RPMI7951 (cell line): ENCODE data around the gene HOXD10. TPM values are rescaled to one million over a fixed set of nuclear protein-coding genes. Genes with fewer than 3 reads are reported as not detected.
A peak's percentile ranks its signal among the peaks of the same experiment; 100 is the strongest.

Source experiments
- DNase-seq: peaks from one replicate; pipeline ENCODE4 v3.0.0-alpha.2; 2012; ENCODE audit warnings: low read depth
- total RNA-seq: library from RNA; depleted of rRNA; stranded (reverse); fragments of >200 nt; shearing (Covaris generic); gene quantifications from 2 replicates; pipeline ENCODE4 v1.2.3, GENCODE V29; 2014

HOXD10 gene
- total RNA-seq, 1 experiment from 2014 or later, result not detected

DNA sequence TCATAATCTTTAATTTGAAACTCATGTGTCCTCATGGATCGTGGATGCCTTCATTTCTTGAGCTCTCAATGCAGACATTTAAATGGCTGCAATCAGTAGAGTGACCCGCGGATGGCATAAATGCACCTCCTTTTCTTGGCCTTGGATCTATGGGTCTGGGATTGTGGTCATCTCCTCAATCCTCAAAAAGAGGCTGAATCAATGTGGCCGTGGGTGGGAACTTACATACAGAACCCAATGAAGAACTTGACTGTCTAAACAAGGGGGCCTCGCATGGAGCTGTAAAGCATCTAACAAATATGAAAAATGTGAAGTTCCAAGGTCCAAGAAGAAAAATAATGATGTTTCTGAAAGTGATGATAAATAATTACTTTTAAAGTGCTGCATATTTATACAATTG is 21.2 kb upstream of the HOXD10 start:
- no peak for DNase-seq

- DNase-seq, result peak; percentile 69
These were observed 20.2 kb upstream of the HOXD10 start for GRCh38 chr2:176096243-176096985.

DNA sequence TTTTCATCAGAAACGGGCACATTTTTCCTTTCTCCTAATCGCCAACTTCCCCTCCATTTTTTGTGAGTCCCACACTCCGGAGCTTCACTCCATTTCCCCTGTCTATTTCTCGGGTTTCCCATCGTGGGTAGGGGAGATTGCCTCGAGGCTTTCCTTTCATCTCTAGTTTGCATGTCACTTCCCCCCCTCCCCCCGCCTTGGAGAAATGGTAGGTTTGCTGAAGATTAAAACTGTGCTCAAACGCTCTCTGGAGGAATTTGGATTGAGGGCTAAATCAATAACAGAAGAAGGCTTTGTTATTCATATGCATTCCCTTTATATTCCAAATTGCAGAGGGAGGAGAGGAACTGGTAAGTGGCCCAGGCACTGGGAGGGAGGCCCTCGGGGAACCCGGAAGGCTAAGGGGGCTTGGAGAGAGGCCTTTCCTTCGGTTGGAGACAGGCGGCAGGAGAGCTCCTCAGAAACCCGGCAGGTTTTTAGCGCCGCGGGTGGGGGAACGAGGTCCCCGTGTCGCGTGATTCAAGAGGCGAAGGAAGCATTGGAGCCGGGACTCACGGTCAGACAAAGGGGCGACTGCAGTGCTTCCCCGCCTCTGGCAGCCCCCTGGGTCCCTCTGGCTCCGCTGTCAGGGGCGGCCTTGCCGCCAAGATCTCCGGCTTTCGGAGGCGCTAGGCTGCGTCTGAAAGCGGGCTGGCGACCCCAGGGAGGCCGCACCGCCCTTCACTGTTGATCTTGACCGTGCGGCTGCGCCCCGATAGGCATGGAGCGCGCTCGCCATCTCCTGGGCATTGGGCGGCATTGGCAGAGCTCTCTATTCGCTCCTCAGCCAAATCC is 19.4 kb upstream of the HOXD10 start:
- DNase-seq, result peak; percentile 81

DNA sequence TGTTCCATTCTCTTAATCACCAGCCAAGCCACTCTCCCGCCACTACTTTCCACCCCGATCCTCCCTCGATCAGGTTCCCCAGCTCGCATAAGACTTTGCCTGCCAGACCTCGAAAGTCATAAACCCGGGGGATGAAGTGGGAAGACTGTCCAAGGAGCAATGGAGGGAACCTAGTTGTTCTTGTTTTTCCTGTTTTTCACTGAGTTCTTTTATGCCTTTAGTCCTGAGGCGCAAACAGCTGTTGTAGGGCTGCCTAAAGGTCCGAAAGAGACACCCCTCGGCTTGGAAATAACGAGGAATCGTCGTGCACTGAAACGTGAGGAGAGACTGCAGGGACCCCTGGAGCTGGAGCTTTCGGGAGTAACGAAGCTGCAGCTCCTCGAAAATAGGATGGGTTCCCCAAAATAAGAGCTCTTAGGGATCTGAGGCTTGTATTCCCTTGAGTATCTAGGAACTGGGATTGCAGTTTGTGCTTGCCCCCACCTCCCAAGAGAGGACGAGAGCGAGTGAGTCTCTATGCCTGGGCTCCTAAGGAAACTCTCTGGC is 18.7 kb upstream of the HOXD10 start:
- no peak for DNase-seq

- peak; percentile 46 for DNase-seq
These were observed 18.0 kb upstream of the HOXD10 start for GRCh38 chr2:176098366-176099158.

DNA sequence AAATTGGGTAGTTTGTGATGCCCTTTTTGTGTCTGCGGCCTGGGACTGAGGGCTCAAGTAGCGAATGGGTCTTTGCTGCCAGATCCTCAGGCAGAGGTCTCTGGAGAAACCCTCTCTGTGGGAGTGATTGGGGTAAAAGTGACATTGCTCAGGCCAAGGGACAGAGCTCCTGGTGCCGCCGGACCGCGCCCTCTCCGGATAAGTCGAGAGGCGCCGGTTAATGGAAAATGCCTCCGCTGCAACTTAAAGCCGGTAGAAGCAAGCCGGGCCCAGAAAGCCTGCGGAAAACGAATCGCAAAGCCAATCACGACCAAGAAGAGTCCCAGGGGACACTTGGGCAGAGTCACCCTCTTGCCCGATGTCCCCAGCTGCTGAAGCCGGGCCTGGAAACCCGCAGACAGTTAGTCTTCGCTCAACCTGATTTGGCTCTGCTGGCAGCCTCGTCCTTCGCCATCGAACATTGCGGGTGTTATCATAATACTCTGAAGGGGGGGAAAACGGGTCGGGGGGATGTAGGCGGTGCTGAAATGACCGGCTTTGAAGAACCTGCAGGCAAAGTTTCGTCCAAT is 17.3 kb upstream of the HOXD10 start:
- no peak for DNase-seq

GRCh38 chr2:176099728-176100546 is 16.6 kb upstream of the HOXD10 start, which contains the start of gene HOXD12:
Gene HOXD12 (plus strand): TSS chr2:176099795. CDS start chr2:176099802, 7 bp downstream.
- DNase-seq, result no peak

DNA sequence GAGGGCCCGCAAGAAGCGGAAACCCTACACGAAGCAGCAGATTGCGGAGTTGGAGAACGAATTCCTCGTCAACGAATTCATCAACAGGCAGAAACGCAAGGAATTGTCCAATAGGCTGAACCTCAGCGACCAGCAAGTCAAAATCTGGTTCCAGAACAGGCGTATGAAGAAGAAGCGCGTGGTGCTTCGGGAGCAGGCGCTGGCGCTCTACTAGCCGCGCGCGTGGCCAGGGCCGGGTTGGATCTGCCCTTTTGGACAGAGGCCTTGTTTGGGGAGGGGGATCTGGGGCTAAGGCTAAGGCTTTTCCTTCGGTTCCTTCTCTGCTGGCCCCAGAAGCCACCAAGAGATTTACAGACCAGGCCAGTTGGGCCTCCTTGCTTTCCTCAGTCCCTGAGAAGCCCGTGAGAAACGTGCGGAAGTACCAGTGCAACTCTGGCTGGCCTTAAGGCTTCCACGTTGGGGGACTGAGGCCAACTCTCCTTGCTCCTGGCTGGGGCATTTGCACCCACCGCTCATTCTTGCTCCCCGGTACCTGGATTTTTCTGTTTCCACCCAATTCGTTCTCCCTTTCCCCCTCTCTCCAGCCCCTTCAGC is 15.9 kb upstream of the HOXD10 start:
- no peak for DNase-seq

DNA sequence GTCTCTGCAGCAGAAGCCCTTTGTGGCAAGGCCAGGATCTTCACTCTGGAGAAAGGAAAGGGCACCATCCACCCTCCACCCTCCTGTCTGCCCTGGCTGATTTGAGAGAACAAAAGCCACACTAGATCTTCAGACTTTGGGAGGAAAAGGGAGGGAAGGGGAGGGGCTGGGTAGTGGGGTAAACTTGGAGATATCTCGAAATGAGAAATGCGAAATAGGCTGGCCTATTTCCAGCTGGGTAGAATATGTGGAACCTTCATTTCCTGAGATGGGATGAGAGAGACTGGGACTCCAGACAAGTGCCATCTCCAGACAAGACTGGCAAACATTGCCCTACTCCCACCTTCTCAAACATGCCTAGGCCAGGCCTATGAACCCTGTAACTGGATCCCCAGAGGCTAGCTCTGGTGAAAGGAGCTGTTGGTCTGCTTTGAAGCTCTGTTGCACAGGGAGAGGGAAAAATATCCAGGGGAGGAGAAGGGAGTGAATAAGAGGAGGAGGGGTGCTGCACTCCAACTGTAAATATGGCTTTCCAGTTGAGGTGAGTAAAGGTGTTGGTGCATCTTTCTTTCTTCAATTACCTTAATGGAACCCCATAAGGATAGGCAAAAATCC is 15.3 kb upstream of the HOXD10 start:
- no peak for DNase-seq

GRCh38 chr2:176101842-176102241 is 14.7 kb upstream of the HOXD10 start:
- DNase-seq, result no peak

- DNase-seq, result no peak
These were observed 14.2 kb upstream of the HOXD10 start for GRCh38 chr2:176102309-176102866.

DNA sequence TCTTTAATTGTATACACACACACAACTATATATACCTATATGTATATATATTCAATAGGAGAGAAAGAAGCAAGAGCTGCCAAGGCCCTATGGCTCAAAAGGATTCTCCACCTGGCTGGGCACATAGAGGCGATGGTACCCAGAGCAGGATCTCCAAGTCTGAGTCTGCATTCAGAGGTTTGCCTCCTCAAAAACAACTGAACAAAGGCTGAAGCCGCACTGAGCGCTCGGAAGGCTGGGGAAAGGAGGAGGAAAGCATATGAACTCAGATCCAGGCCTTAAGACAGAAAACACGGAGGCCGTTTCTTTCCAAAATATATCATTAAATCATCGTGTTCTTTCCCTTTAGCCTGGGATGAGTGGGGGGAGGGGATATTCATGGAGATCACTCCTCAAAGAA is 13.4 kb upstream of the HOXD10 start:
- DNase-seq, result no peak

- no peak for DNase-seq
These were observed 12.7 kb upstream of the HOXD10 start for GRCh38 chr2:176103742-176104315.

GRCh38 chr2:176104316-176105077 is 12.1 kb upstream of the HOXD10 start:
- no peak for DNase-seq

DNA sequence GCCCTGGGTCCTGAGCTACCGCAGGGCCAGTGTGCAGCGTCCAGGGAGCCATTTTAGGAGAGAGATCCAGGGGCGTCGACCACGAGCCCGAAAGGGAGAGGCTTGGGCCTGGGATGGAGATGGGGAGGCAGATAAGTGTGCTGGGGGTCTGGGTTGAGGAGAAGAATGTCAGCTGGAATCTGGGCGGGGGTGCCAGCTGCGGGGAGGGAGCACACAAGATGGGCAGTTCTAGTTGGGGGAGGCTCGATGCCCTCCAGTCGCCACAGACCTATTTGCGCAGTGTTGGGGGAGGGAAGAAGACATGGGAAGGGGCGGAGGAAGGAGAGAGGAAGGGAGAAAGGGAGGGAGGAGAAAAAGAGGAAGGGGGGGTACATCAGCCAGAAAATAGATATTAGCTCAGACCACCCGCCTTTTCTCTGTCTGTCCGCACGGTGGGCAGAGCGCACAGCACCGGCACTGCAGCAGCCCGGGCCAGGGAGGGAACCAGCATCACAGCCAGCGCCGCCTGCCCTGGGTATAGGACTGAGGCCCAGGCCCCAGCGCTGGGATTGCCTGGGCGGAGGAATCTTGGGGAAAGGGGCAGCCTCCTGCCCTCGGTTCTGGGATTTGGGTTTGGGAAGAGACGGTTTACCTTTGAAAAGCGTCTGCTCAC is 11.4 kb upstream of the HOXD10 start:
- DNase-seq, result no peak

- DNase-seq, result no peak
These were observed 10.6 kb upstream of the HOXD10 start for GRCh38 chr2:176105730-176106580.
